Renal cortical epithelial cell (primary cell): ENCODE results near the gene CABP2. TPM values are rescaled to one million over a fixed set of nuclear protein-coding genes. Genes with fewer than 3 reads are reported as not detected.
"Not testable (repeated sequence)": the region's sequence is repeated elsewhere in the genome, so short reads cannot be mapped to it uniquely, and the experiment has no call there.

Source experiments
- DNase-seq: peaks from one replicate; pipeline ENCODE4 v3.0.0-alpha.2; 2011; ENCODE audit warnings: low read depth
- total RNA-seq: library from RNA; depleted of rRNA; stranded (reverse); fragments of >200 nt; gene quantifications from 2 replicates; pipeline ENCODE4 v1.2.3, GENCODE V29; 2014

CABP2 gene
- total RNA-seq, 1 donor from 2014 or later, result not detected

- DNase-seq, result no peak
These were observed 28.6 kb downstream of the CABP2 start for GRCh38 chr11:67494371-67495233.

GRCh38 chr11:67493548-67494370 is 29.5 kb downstream of the CABP2 start:
- DNase-seq, result no peak

- no peak for DNase-seq
These were observed 30.3 kb downstream of the CABP2 start for GRCh38 chr11:67492801-67493547.

GRCh38 chr11:67492069-67492727 is 31.0 kb downstream of the CABP2 start:
- DNase-seq, result no peak

GRCh38 chr11:67491276-67492068 is 31.8 kb downstream of the CABP2 start:
- no peak for DNase-seq

- no peak for DNase-seq
These were observed 32.5 kb downstream of the CABP2 start for GRCh38 chr11:67490727-67491065.

GRCh38 chr11:67489885-67490726 is 33.1 kb downstream of the CABP2 start:
- DNase-seq, result no peak

GRCh38 chr11:67489203-67489884 is 33.9 kb downstream of the CABP2 start:
- DNase-seq, result no peak

GRCh38 chr11:67486481-67487195 is 36.6 kb downstream of the CABP2 start:
- no peak for DNase-seq

GRCh38 chr11:67485873-67486361 is 37.3 kb downstream of the CABP2 start:
- not testable (repeated sequence) for DNase-seq

GRCh38 chr11:67484847-67485311 is 38.4 kb downstream of the CABP2 start:
- no peak for DNase-seq

- peak; percentile 35 for DNase-seq
These were observed 39.2 kb downstream of the CABP2 start for GRCh38 chr11:67483831-67484665.

GRCh38 chr11:67482827-67483798 is 40.1 kb downstream of the CABP2 start, which contains the start of gene AIP:
AIP (plus strand) TSS chr11:67483026; CDS start chr11:67483159, 133 bp downstream.
- peak; percentile 95 for DNase-seq

GRCh38 chr11:67482275-67482826 is 40.9 kb downstream of the CABP2 start:
- DNase-seq, result no peak

- not testable (repeated sequence) for DNase-seq
These were observed 45.7 kb downstream of the CABP2 start for GRCh38 chr11:67477344-67478050.
